Fibroblast of lung (primary cell): ENCODE data around the gene IL17B. TPM values are rescaled to one million over a fixed set of nuclear protein-coding genes. Genes with fewer than 3 reads are reported as not detected.

Experiments used
- DNase-seq, 2 donors: peaks; one replicate each; pipeline versions ENCODE4 v3.0.0 to v3.0.0-alpha.2; 2010; ENCODE audit warnings: low read depth in 2 of 2
- H2AFZ ChIP-seq: 2 replicates; pipeline ENCODE4 v1.5.1; 2012; ENCODE audit warnings: low read length, control low read depth, inconsistent platforms
- H3K27ac ChIP-seq: 2 replicates; pipeline ENCODE4 v1.5.1; 2011; ENCODE audit warnings: low read length, control low read depth; ENCODE audit not compliant: insufficient read depth
- H3K27me3 ChIP-seq: 2 replicates; pipeline ENCODE4 v1.5.1; 2011; ENCODE audit warnings: mild to moderate bottlenecking, low read length; ENCODE audit not compliant: control insufficient read depth, insufficient read depth
- H3K36me3 ChIP-seq: 2 replicates; pipeline ENCODE4 v1.5.1; 2011; ENCODE audit warnings: low read length; ENCODE audit not compliant: control insufficient read depth, insufficient read depth
- H3K4me1 ChIP-seq: 2 replicates; pipeline ENCODE4 v1.5.1; 2011; ENCODE audit warnings: low read length; ENCODE audit not compliant: control insufficient read depth, insufficient read depth; ENCODE audit errors: extremely low read depth
- H3K4me2 ChIP-seq: 2 replicates; pipeline ENCODE4 v1.5.1; 2011; ENCODE audit warnings: low read length, control low read depth; ENCODE audit not compliant: insufficient read depth; ENCODE audit errors: extremely low read depth
- H3K4me3 ChIP-seq, 4 experiments: fragments of 200-600 bp in 1 of 4; sonication (generic) in 1 of 4; replicated peaks in 1 of 4; 2 replicates each; pipeline ENCODE4 v1.5.1; 2011 to 2016; ENCODE audit warnings: low read length in 4 of 4, low read depth in 3 of 4, mild to moderate bottlenecking in 3 of 4, control low read depth in 2 of 4, inconsistent platforms in 1 of 4, mixed read lengths in 1 of 4; ENCODE audit not compliant: insufficient read depth in 1 of 4; ENCODE audit errors: control extremely low read depth in 1 of 4
- H3K79me2 ChIP-seq: 2 replicates; pipeline ENCODE4 v1.5.1; 2012; ENCODE audit warnings: mild to moderate bottlenecking, low read length, inconsistent platforms; ENCODE audit not compliant: control insufficient read depth, insufficient read depth
- H3K9ac ChIP-seq: 2 replicates; pipeline ENCODE4 v1.5.1; 2011; ENCODE audit warnings: mild to moderate bottlenecking, low read length, control low read depth; ENCODE audit not compliant: insufficient read depth
- H3K9me3 ChIP-seq: 2 replicates; pipeline ENCODE4 v1.5.1; 2012; ENCODE audit warnings: low read depth, low read length; ENCODE audit not compliant: control insufficient read depth, insufficient read depth
- H4K20me1 ChIP-seq: 2 replicates; pipeline ENCODE4 v1.5.1; 2011; ENCODE audit warnings: low read length; ENCODE audit not compliant: control insufficient read depth, insufficient read depth; ENCODE audit errors: extremely low read depth
- EZH2 ChIP-seq: IDR thresholded peaks from 2 replicates; pipeline ENCODE4 v1.5.1; 2012; ENCODE audit warnings: low read length, control low read depth, mild to moderate bottlenecking; ENCODE audit errors: missing control alignments
- polyA minus RNA-seq: library from RNA; depleted of rRNA, polyadenylated mRNA; stranded (reverse); fragments of >200 nt; gene quantifications from 2 replicates; pipeline ENCODE4 v1.2.3, GENCODE V29; 2011; ENCODE audit warnings: low replicate concordance
- polyA plus RNA-seq, 2 donors: library from polyadenylated mRNA; depleted of rRNA in 1 of 2; stranded (reverse) in 1 of 2; unstranded in 1 of 2; fragments of >200 nt; gene quantifications; 2 replicates each; pipeline ENCODE4 v1.2.1, GENCODE V29; 2011 to 2012; ENCODE audit warnings: missing spikeins in 1 of 2
- total RNA-seq: library from RNA; depleted of rRNA; stranded (reverse); fragments of >200 nt; gene quantifications from 2 replicates; pipeline ENCODE4 v1.2.1, GENCODE V29; 2014
- TF ChIP-seq, protein P1 (sequence below), 2 donors: IDR thresholded peaks in 1 of 2; conservative IDR thresholded peaks in 1 of 2; 1 replicate in 1 of 2; 2 replicates in 1 of 2; pipeline ENCODE4 v1.5.1; 2011 to 2012; ENCODE audit warnings: low read length in 2 of 2, control low read depth in 1 of 2, inconsistent platforms in 1 of 2, low read depth in 1 of 2, mild to moderate bottlenecking in 1 of 2

IL17B gene, protein sequence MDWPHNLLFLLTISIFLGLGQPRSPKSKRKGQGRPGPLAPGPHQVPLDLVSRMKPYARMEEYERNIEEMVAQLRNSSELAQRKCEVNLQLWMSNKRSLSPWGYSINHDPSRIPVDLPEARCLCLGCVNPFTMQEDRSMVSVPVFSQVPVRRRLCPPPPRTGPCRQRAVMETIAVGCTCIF
- total RNA-seq (not detected in 2 replicates), polyA plus RNA-seq (0.34 TPM in 1 of 2 replicates, not detected in the other), polyA minus RNA-seq (not detected in 2 replicates)
- polyA plus RNA-seq (2012) = not detected in 2 replicates

GRCh38 chr5:149379177-149379761 lies at the start of gene IL17B:
Gene IL17B, minus strand, starts transcription at chr5:149379292. Its CDS starts 67 bp downstream, at chr5:149379225.
- Histone ChIP-seq H3K9me3 (no peaks in the 10 kb centered on the region), H3K27me3 (no peaks in the 10 kb centered on the region), H3K36me3 (no peaks in the 10 kb centered on the region), H3K79me2 (no peaks in the 10 kb centered on the region), H2AFZ (no peak within 1 kb of the TSS), H4K20me1 (no peaks in the 10 kb centered on the region), H3K4me3 (no peak within 1 kb of the TSS), H3K4me1 (peaks cover 19% of the 10 kb centered on the region), H3K4me2 (no peak within 1 kb of the TSS), H3K9ac (no peak within 1 kb of the TSS), H3K27ac (no peak within 1 kb of the TSS)
- no peak for DNase-seq
- TF ChIP-seq EZH2 = no peak
- TF ChIP-seq, protein P1, sequence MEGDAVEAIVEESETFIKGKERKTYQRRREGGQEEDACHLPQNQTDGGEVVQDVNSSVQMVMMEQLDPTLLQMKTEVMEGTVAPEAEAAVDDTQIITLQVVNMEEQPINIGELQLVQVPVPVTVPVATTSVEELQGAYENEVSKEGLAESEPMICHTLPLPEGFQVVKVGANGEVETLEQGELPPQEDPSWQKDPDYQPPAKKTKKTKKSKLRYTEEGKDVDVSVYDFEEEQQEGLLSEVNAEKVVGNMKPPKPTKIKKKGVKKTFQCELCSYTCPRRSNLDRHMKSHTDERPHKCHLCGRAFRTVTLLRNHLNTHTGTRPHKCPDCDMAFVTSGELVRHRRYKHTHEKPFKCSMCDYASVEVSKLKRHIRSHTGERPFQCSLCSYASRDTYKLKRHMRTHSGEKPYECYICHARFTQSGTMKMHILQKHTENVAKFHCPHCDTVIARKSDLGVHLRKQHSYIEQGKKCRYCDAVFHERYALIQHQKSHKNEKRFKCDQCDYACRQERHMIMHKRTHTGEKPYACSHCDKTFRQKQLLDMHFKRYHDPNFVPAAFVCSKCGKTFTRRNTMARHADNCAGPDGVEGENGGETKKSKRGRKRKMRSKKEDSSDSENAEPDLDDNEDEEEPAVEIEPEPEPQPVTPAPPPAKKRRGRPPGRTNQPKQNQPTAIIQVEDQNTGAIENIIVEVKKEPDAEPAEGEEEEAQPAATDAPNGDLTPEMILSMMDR (conservative IDR thresholded peaks at IDR 0.05 in 1 of 2, IDR thresholded peaks at IDR 0.05 in 1 of 2; ENCODE audit: low read depth in 1 of 2, low read length in 2 of 2) = no peak

DNA sequence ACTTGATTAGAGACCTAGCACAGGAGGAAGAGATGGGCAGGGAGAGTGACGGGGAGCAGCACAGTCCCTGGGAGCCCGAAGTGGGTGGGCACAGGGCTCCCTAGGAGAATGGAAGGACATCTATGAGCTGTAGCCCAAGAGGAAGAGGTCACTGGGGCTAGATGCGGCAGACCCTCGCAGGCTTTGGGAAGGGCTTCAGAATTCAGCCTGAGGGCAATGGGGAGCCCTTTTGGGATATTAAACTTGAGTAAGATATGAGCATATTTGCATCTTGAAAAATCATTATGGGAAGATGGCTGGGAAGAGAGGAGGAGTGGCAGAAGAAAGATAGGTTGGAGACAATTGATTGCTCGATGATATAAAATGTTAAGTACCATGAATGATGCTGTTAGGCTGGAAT lies 48.9 kb upstream of the IL17B start:
- Histone ChIP-seq H3K27ac (peak overlapping the region; percentile 23), H3K9ac (no peak overlapping the region), H3K79me2 (peaks cover 4% of the 10 kb centered on the region), H3K4me1 (peaks cover 45% of the 10 kb centered on the region), H2AFZ (no peak overlapping the region), H3K36me3 (peaks cover 47% of the 10 kb centered on the region), H4K20me1 (no peaks in the 10 kb centered on the region), H3K9me3 (no peaks in the 10 kb centered on the region), H3K4me2 (no peak overlapping the region), H3K27me3 (no peaks in the 10 kb centered on the region), H3K4me3 (no peak overlapping the region)
- TF ChIP-seq, protein P1 (conservative IDR thresholded peaks at IDR 0.05 in 1 of 2, IDR thresholded peaks at IDR 0.05 in 1 of 2; ENCODE audit: low read depth in 1 of 2, low read length in 2 of 2) = no peak
- no peak for TF ChIP-seq EZH2
- DNase-seq = no peak

- DNase-seq = no peak
- TF ChIP-seq EZH2 = no peak
- TF ChIP-seq, protein P1 (conservative IDR thresholded peaks at IDR 0.05 in 1 of 2, IDR thresholded peaks at IDR 0.05 in 1 of 2; ENCODE audit: low read depth in 1 of 2, low read length in 2 of 2) = no peak
- peaks cover 4% of the 10 kb centered on the region for H3K79me2 ChIP-seq
- H3K9ac ChIP-seq = no peak overlapping the region
- H3K27me3 ChIP-seq = no peaks in the 10 kb centered on the region
- H4K20me1 ChIP-seq = no peaks in the 10 kb centered on the region
- H3K36me3 ChIP-seq = peaks cover 49% of the 10 kb centered on the region
- no peak overlapping the region for H3K4me3 ChIP-seq
- H3K4me1 ChIP-seq = peaks cover 50% of the 10 kb centered on the region
- H3K4me2 ChIP-seq = no peak overlapping the region
- H3K27ac ChIP-seq = peak overlapping the region; percentile 10
- no peak overlapping the region for H2AFZ ChIP-seq
- no peaks in the 10 kb centered on the region for H3K9me3 ChIP-seq
Observed at GRCh38 chr5:149427374-149427773, 48.3 kb upstream of the IL17B start.
